NCI-H146 treated with DMSO at 0.1 percent for 48 hours (cell line): Measurements from ENCODE around the gene SH2B3.
"Not testable (repeated sequence)": the region's sequence is repeated elsewhere in the genome, so short reads cannot be mapped to it uniquely, and the experiment has no call there.

Source experiments
- DNase-seq: peaks from one replicate; lab custom pipeline; 2025; ENCODE audit not compliant: unreplicated experiment; lab: John Stamatoyannopoulos, UW

SH2B3 gene

GRCh38 chr12:111386885-111387284, 18.8 kb upstream of the SH2B3 start:
- no peak for DNase-seq

GRCh38 chr12:111387747-111388323, 17.9 kb upstream of the SH2B3 start:
- DNase-seq: no peak

- DNase-seq: no peak
Measured at GRCh38 chr12:111389635-111390034, 16.1 kb upstream of the SH2B3 start.

- DNase-seq: no peak
Measured at GRCh38 chr12:111390910-111391309, 14.8 kb upstream of the SH2B3 start.

- DNase-seq: no peak
Measured at GRCh38 chr12:111393700-111394300, 11.9 kb upstream of the SH2B3 start.

GRCh38 chr12:111394480-111394879, 11.2 kb upstream of the SH2B3 start:
- no peak for DNase-seq

- DNase-seq: no peak
Measured at GRCh38 chr12:111395336-111396187, 10.2 kb upstream of the SH2B3 start.

- DNase-seq: not testable (repeated sequence)
Measured at GRCh38 chr12:111396271-111396670, 9.5 kb upstream of the SH2B3 start.

GRCh38 chr12:111396726-111397445, 8.8 kb upstream of the SH2B3 start:
- DNase-seq: peak; percentile 47

GRCh38 chr12:111398530-111398929, 7.2 kb upstream of the SH2B3 start:
- DNase-seq: no peak

- not testable (repeated sequence) for DNase-seq
Measured at GRCh38 chr12:111399741-111400404, 5.8 kb upstream of the SH2B3 start.

GRCh38 chr12:111401167-111401605, 4.5 kb upstream of the SH2B3 start:
- DNase-seq: no peak

- DNase-seq: not testable (repeated sequence)
Measured at GRCh38 chr12:111402490-111402824, 3.3 kb upstream of the SH2B3 start.

- DNase-seq: no peak
Measured at GRCh38 chr12:111404362-111405148, 1.2 kb upstream of the SH2B3 start.

GRCh38 chr12:111405149-111405858, 419 bp upstream of the SH2B3 start:
- DNase-seq: peak; percentile 93

GRCh38 chr12:111406474-111407376, 1.0 kb downstream of the SH2B3 start:
- DNase-seq: no peak

GRCh38 chr12:111407377-111408115, 1.8 kb downstream of the SH2B3 start:
- DNase-seq: no peak

- no peak for DNase-seq
Measured at GRCh38 chr12:111408116-111408440, 2.4 kb downstream of the SH2B3 start.
